ENCODE measurements around the gene ADAMTS17.

GRCh38 chr15:100256101-100256969 is 85.4 kb downstream of the ADAMTS17 start:
- TF ChIP-seq CTCF (IDR thresholded peaks at IDR 0.05; ENCODE audit: low read depth, low read length) (no peak), EZH2phosphoT487 (IDR thresholded peaks at IDR 0.05; ENCODE audit: low read depth) (no peak)

All from OCI-LY3 (cell line).